NK-92 (cell line): ENCODE measurements around the gene SERPING1.

ENCODE experiments used
- DNase-seq: peaks from one replicate; lab custom pipeline; 2025; ENCODE audit not compliant: unreplicated experiment; lab: John Stamatoyannopoulos, UW

The SERPING1 gene

DNA sequence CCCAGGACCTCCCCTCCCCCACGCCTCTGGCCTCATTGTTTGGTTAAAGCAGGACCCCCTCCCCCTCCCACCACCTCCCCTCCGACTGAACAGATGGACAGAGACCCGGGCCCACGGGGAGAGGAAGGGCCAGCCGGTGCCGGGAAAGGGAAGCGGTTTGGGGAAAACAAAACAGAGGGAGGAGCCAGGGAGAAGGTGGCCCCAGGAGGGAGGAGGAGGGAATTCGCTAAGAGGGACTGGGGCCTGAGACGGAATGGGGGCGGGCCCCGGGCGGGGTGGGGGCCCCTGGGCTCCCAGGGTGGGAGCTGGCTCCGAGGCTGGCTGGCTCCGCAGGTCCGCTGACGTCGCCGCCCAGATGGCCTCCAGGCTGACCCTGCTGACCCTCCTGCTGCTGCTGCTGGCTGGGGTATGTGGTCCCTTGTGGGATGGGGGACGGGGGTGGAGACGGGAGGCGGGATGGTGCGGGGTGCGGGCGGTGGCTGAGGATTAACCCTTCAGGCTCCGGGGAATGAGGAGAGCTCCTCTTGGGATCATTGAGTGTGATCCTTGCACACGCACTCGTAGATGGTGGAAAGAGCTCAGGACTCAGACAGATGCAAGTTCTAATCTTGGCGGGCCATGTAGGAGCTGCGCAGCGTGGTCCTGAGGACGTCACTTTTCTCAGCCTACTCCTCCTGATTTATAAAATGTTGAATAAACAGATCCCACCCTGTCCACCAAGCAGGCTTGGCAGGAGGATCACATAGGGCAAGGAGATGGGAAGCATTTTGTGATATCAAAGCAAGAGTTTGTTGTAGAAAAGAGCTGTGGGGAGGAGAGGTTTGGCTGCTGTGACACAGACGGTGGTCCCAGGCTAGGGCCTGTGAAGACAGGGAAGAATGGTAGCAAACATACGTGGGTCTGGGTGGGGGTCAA, 688 bp downstream of the SERPING1 start:
- no peak for DNase-seq

GRCh38 chr11:57598831-57599155, 1.3 kb downstream of the SERPING1 start:
- DNase-seq: no peak

DNA sequence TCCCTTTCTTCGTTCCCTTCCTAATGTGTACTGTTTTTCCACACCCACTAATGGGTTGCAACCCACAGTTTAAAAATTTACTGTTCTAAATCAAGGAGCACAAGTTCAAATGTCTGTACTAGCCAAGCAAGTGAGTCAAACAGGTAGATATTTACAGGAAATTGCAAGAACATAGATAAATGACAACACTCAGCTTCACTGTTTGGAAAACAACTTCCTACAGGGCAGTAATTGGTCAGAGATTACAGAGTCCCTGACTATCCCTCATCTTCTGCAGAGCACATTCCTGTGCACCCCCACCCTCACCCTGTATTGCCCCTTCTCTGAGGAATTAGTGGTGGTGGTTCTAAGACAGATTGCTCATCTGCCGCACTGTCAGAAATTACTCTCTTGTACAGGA, 1.9 kb downstream of the SERPING1 start:
- DNase-seq: no peak

GRCh38 chr11:57601297-57601696, 3.8 kb downstream of the SERPING1 start:
- DNase-seq: no peak

GRCh38 chr11:57604296-57605027, 7.0 kb downstream of the SERPING1 start:
- no peak for DNase-seq

- no peak for DNase-seq
Measured at GRCh38 chr11:57605028-57605420, 7.5 kb downstream of the SERPING1 start.

DNA sequence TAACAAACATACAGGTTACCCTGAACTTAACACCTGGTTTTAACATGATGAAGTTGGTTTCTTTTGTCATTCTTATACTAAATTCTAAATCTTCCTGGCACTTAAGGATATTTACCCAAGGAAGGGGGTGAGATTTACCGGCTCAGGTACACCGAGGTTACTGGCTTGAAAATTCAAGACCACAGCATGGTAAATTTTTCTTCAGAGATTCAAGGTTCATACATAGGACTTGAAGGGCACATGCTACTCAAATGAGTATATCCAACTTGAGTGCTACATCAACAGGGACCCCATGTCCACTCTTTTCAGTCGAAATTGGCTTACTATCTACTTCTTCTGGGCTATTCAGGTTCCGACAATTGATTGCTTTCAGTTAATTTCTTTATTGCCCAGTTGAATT, 12.7 kb downstream of the SERPING1 start:
- no peak for DNase-seq

DNA sequence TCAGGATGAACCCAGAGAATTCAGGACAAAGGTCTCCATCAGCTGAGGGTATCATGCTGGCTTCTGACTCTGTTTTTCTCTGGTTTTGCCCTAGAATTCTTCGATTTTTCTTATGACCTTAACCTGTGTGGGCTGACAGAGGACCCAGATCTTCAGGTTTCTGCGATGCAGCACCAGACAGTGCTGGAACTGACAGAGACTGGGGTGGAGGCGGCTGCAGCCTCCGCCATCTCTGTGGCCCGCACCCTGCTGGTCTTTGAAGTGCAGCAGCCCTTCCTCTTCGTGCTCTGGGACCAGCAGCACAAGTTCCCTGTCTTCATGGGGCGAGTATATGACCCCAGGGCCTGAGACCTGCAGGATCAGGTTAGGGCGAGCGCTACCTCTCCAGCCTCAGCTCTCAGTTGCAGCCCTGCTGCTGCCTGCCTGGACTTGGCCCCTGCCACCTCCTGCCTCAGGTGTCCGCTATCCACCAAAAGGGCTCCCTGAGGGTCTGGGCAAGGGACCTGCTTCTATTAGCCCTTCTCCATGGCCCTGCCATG, 16.8 kb downstream of the SERPING1 start:
- no peak for DNase-seq

DNA sequence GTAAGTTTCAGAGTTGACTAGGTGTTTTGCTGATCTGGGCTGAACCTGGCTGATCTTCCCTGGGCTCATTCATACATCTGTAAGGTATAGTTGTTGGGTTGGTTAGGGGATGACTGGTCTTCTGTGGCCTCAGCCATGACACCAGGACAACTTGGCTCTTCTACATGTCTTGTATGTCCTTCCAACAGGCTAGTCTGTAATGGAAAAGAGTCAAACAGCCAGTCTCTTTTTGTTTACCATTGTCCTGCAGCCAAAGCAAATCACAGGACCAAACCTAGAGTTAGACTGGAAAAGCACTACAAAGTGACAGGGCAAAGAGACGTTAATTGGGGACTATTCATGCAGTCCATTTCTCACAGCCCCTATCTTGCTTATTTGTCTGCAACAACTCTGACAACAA, 17.8 kb downstream of the SERPING1 start:
- no peak for DNase-seq

GRCh38 chr11:57616595-57616994, 19.1 kb downstream of the SERPING1 start:
- no peak for DNase-seq

DNA sequence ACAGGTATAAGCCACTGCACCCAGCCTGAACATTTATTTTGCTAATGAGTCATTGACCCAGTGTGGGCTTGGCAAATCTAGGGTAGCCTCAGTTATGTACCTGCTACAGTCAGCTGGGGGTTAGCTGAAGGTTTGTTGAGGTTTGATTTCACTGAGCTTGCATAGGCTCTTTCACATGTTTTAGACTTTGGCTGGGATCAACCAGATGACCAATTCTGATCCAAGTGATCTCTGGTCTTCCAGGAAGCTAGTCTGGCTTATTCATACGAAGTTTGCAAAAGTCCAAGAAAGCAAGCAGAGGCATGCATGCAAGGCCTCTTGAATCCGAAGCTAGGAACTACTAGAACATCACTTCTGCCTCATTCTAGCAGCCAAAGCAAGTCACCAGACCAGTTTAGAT, 21.0 kb downstream of the SERPING1 start:
- DNase-seq: no peak

- DNase-seq: no peak
Measured at GRCh38 chr11:57619331-57619730, 21.8 kb downstream of the SERPING1 start.

DNA sequence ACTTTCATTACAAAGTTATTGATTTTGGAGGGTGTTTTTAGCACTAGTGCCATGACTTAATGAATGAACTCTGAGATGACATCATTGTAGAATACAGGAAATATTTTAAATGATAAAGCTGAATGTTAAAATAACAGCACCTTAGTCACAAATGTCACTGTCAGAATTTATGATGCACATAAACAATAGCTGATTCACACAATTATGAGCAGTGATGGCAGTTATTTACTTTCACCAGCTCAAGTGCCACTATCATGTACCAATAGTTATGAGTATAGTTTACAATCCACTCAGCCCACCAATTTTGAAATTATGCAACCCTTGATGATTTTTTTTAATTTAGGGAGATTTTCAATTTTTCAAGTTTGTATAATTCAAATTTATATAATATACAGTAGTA, 23.0 kb downstream of the SERPING1 start:
- no peak for DNase-seq

GRCh38 chr11:57622263-57622662, 24.8 kb downstream of the SERPING1 start:
- DNase-seq: no peak

DNA sequence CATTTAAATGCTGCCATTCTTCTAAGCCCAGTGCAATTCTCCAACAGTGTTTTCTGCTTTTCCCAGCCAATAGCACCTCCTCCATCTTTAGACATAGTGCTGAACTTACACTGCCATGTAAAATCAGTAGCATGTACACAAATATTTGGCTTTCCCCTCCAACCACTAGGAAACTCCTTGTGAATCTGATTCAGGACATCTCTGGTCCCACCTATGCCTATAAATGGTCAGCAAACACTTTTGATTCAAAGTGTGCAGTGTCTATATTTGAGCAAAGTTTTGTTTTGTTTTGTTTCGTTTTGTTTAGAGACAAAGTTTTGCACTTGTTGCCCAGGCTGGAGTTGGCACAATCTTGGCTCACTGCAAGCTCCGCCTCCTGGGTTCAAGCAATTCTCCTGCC, 27.4 kb downstream of the SERPING1 start:
- no peak for DNase-seq

- no peak for DNase-seq
Measured at GRCh38 chr11:57626895-57627294, 29.4 kb downstream of the SERPING1 start.

DNA sequence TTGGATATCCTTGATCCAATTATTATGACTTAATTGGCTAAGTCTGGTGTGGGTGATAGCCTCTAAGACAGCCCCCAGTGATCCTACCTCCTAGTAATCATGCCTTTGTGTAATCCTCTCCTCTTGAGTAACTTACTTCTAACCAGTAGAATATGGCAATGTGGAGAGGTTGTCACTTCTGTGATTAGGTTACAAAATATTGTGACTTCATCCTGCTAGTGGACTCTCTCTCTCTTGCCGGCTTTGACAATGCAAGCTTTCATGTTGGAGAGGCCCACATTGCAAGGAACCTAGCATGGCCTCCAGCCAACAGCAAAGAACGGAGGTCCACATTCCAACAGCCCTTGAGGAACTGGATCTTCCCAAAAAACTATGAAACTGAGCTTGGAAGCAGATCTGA, 32.7 kb downstream of the SERPING1 start:
- no peak for DNase-seq

DNA sequence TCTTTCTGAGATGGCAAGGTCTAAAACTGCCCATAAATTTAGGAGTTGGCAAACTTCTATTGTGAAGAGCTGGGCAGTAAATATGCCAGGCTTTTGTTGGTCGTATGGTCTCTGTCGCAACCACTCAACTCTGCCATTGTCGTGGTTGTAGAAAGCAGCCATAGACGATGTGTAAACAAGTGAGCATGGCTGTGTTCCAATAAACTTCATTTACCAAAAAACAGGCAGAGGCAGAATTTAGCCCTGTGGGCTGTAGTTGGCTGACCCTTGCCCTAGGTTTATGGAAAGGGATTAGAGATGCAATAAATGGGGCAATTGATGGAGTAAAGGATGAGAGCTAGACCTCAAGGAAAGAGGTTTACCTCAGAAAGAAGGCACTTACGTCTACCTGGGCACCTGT, 34.6 kb downstream of the SERPING1 start:
- DNase-seq: no peak

DNA sequence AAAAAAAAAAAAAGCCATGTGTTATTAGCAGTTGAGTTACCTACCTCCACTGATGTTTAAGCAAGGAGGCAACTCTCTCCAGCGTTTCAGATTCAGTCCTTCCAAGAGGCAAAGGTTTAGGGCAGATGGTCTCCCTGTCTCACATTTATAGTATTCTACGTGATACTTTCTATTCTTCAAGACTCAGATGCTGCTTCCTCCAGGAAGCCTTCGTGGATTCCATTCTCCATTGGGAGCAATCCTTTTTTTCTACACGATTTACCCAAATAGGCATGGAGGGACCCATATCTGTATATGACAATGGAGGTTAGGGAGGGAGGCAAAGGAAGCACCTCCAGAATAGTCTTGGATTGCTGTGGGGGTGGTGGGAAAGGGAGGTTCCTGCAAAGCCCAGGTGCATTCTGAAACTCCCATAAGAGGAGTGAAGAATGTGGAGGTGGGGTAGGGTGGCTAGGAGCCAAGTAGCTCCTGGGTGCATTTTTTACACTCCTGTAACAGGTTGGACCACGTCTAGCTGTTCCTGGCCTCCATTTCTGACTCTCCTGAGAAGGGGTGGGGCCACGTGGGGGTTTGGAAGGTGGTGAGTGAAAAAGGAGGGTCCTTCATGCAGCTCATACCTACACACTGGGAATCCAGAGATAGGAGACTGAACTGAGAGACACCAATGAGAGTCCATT, 36.0 kb downstream of the SERPING1 start:
- no peak for DNase-seq

DNA sequence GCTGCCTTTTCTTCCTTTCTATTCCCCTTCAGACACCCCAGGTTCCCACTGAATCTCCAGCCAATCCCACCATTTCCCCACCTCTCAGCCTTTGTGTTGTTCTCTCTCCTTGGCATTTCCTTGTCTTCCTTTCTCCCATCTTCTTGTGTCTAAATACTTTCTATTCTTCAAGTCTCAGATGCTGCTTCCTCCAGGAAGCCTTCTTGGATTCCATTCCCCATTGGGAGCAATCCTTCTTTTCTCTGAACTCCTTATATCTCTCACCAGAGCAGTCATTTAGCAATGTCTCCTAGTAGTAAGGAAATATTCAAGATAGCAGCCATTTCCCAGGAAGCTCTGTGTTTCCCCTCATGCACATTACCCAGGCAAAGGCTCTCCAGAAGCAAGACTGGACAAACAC, 36.8 kb downstream of the SERPING1 start:
- no peak for DNase-seq

DNA sequence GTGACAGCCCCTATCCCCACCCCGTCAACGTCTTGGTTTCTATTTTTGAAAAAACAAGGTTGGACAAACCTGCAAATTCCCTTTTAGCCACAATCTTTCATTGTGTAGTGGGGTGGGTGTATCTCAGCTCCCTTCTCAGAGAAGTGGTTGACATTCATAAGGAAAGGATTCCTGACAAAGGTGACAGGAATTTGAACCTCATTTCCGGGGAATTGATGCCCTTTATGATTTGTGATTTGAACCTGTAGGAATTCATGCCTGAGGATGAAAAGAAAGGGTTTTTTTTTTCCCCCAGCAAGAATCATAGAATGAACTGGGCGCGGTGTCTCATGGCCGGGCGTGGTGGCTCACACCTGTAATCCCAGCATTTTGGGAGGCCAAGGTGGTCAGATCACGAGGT, 37.8 kb downstream of the SERPING1 start:
- DNase-seq: no peak

GRCh38 chr11:57637626-57638004, 40.1 kb downstream of the SERPING1 start:
- no peak for DNase-seq
